ENCODE measurements around the gene ST6GALNAC1. TPM values are rescaled to one million over a fixed set of nuclear protein-coding genes. Genes with fewer than 3 reads are reported as not detected.

ST6GALNAC1 gene
- total and polyA plus RNA-seq, 2 of the 13 experiments (the other 11 are each of a cell fraction or from before 2014, with no cell fraction given), result not detected

GRCh38 chr17:76578376-76578775 is 65.2 kb downstream of the ST6GALNAC1 start:
- H4K20me1 ChIP-seq (ENCODE audit: insufficient read depth, low read length), result no peaks in the 10 kb centered on the region
- ATAC-seq, result no peak
- H3K27ac ChIP-seq (ENCODE audit: extremely low read length, insufficient read depth, low read length), result no peak overlapping the region
- in situ Hi-C loops (cut with HindIII; ENCODE audit: extremely low pct_ligation_motif_present, low pct_unique_long_range_greater_than_20kb), result no loop called here
- peaks cover 24% of the 10 kb centered on the region for H3K4me1 ChIP-seq (ENCODE audit: insufficient read depth, low read length)
- 43% methylated on average over 5 of the region's 5 CpGs for WGBS (ENCODE audit: low lambda C conversion rate)
- no peak overlapping the region for H3K4me2 ChIP-seq (ENCODE audit: low read depth, low read length)
- no peak for FAIRE-seq
- no peak for TF ChIP-seq ZFP82 (CRISPR knock-in tag; IDR thresholded peaks at IDR 0.05; ENCODE audit: borderline replicate concordance)
- no peak for TF ChIP-seq ZNF430 (CRISPR knock-in tag; IDR thresholded peaks at IDR 0.05)
- TF ChIP-seq PITX1 (CRISPR knock-in tag; IDR thresholded peaks at IDR 0.05), result no peak
- TF ChIP-seq PRDM15 (CRISPR knock-in tag; IDR thresholded peaks at IDR 0.05), result no peak
- TF ChIP-seq CHD4 (IDR thresholded peaks at IDR 0.05; ENCODE audit: borderline replicate concordance, low read length), result no peak
- TF ChIP-seq ZNF562 (CRISPR knock-in tag; IDR thresholded peaks at IDR 0.05; ENCODE audit: borderline replicate concordance), result no peak
- TF ChIP-seq MZF1 (CRISPR knock-in tag; IDR thresholded peaks at IDR 0.05; ENCODE audit: borderline replicate concordance), result no peak
- TF ChIP-seq SRSF1 (optimal IDR thresholded peaks at IDR 0.05; ENCODE audit: low read depth, low read length), result no peak
- no peak for TF ChIP-seq ZC3H4 (CRISPR knock-in tag; IDR thresholded peaks at IDR 0.05; ENCODE audit: borderline replicate concordance)
- TF ChIP-seq TCF7L2 (IDR thresholded peaks at IDR 0.05; ENCODE audit: low read depth, low read length), result no peak
- TF ChIP-seq POGZ (CRISPR knock-in tag; IDR thresholded peaks at IDR 0.05), result no peak
- no peak for TF ChIP-seq ZFP91 (CRISPR knock-in tag; IDR thresholded peaks at IDR 0.05; ENCODE audit: borderline replicate concordance)
- H3K79me2 ChIP-seq (ENCODE audit: insufficient read depth, low read length), result no peaks in the 10 kb centered on the region
- H3K9me3 ChIP-seq (ENCODE audit: low read length), result no peaks in the 10 kb centered on the region
- intact Hi-C loops (cut with micrococcal nuclease; ENCODE audit: unreplicated experiment), result no loop called here
- BruUV-seq (replicated peaks), result no TSS peak
- CTCF ChIA-PET (ENCODE audit: low intra/inter-chr PET ratio, low total read pairs), result no interaction called here
- H3K9ac ChIP-seq (ENCODE audit: insufficient read depth, low read depth, low read length), result no peak overlapping the region
- POLR2A ChIA-PET, result interaction anchor here (0.7 to 1.5 kb wide), 2 partner anchors 11 to 21 kb away, joined by 3 to 4 read pairs; no protein-coding TSS in a partner anchor
- no peak for DNase-seq (ENCODE audit: low spot score)
- no peak overlapping the region for H3K4me3 ChIP-seq (replicated peaks in 1 of 3; ENCODE audit: insufficient read depth in 1 of 3, low read depth in 2 of 3, low read length in 3 of 3)
- peaks cover 2 to 5% of the 10 kb centered on the region in 2 experiments; a peak in 1 of 5 replicates for H3K27me3 ChIP-seq (ENCODE audit: control insufficient read depth in 1 of 2, insufficient read depth in 2 of 2, low read length in 2 of 2)
- H2AFZ ChIP-seq (ENCODE audit: low read length), result no peak overlapping the region
- no peaks in the 10 kb centered on the region for H3K36me3 ChIP-seq (replicated peaks in 1 of 2; ENCODE audit: control insufficient read depth in 1 of 2, insufficient read depth in 2 of 2, low read length in 2 of 2)

Measured in HepG2 (cell line).